ENCODE results near the gene PRKCI. TPM values are rescaled to one million over a fixed set of nuclear protein-coding genes. Genes with fewer than 3 reads are reported as not detected.
"Not testable (repeated sequence)": the region's sequence is repeated elsewhere in the genome, so short reads cannot be mapped to it uniquely, and the experiment has no call there.

PRKCI gene
- polyA plus RNA-seq, 2 of the 4 experiments (the other 2 are of a cell fraction) = 19.2 to 52.6 TPM

DNA sequence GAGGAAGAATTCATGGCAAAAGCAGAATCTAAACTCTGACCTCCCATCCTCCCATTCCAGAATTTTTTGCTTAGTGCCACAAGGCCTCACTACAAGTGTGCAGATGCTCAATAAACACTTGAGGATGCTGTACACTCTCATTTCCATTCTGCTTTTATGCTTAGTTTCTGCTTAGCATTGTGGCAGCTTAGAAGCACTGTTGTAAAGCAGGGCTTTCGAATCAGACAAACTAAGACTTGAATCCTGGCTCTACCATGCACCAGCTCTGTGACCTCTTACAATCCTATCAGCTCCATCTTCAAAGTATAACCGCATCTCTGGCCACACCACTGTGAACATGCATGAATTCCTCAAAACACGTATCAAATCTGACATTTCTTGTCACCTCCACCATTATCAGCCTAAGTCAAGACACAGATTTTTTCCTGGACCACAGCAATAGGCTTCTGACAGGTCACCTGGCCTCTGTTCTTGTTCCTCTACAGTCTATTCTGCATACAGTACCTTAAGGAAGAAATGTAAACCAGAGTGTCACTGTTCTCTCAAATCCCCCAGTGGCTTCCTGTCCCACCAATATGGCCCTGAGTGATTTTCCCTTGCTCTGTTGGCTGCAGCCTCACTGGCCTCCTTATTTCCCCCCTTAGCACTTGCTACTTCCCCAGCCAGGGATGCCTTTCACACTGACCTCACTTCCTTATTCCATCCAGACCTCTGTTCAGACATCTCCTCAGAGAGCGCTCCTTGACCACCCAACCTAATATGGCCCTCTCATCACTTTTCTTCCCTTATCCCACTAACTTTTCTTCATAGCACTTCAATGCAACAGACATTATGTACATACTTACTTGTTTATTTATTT lies 32.6 kb upstream of the PRKCI start:
- Histone ChIP-seq H3K4me3 (no peak overlapping the region), H3K27ac (no peak overlapping the region), H3K9me3 (no peaks in the 10 kb centered on the region), H3K4me2 (peak overlapping the region; percentile 48), H3K4me1 (no peaks in the 10 kb centered on the region)
- CTCF ChIA-PET = interaction anchor here (0.6 to 2.5 kb wide), 8 partner anchors 10 to 145 kb away, joined by 3 to 9 read pairs (median 5); partner anchors contain the start of gene PRKCI
- WGBS (ENCODE audit: missing lambda C conversion rate) = 77% methylated on average over 4 of the region's 4 CpGs
- TF ChIP-seq SMC3 (IDR thresholded peaks at IDR 0.05) = 0 out of 3 replicates have a peak, but pooled peaks have one; percentile 1
- no peak for TF ChIP-seq TP53 (CRISPR knock-in tag; IDR thresholded peaks at IDR 0.05)
- POLR2A ChIA-PET = no interaction called here
- DNase-seq (ENCODE audit: low read depth in 1 of 2, low spot score in 1 of 2) (no peak), FAIRE-seq (no peak), ATAC-seq (peak; percentile 70 to 74)

GRCh38 chr3:170195759-170196158 lies 26.5 kb upstream of the PRKCI start:
- H3K4me2 ChIP-seq; H3K4me1 ChIP-seq; H3K4me3 ChIP-seq; ATAC-seq; DNase-seq (ENCODE audit: low read depth in 1 of 2, low spot score in 1 of 2); FAIRE-seq; CTCF ChIA-PET; H3K27ac ChIP-seq; POLR2A ChIA-PET; H3K9me3 ChIP-seq: not testable (repeated sequence)
- WGBS (ENCODE audit: missing lambda C conversion rate) = 65% methylated on average over 3 of the region's 3 CpGs

DNA sequence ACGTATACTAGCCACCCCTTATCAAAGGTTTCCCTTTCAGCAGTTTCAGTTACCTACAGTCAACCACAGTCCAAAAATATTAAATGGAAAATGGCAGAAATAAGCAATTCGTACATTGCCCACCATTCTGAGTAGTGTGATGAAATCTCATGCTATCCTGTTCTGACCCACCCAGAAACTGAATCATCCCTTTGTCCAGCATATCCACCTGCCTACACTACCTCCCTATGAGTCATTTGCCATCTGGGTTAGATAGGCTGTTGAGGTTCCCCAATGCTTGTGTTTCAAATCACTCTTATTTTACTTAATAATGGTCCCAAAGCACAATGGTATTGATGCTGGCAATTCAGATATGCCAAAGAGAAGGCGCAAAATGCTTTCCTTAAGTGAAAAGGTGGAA lies 25.4 kb upstream of the PRKCI start:
- H3K27ac ChIP-seq = no peak overlapping the region
- WGBS (ENCODE audit: missing lambda C conversion rate) = 86% methylated on average over 3 of the region's 3 CpGs
- POLR2A ChIA-PET = no interaction called here
- H3K9me3 ChIP-seq = no peaks in the 10 kb centered on the region
- no peak overlapping the region for H3K4me3 ChIP-seq
- 0 out of 3 replicates have a peak, but pooled peaks cover 6% of the 10 kb centered on the region for H3K4me1 ChIP-seq
- FAIRE-seq (no peak), ATAC-seq (peak; percentile 48 to 71; a peak in 5 of 6 replicates), DNase-seq (ENCODE audit: low read depth in 1 of 2, low spot score in 1 of 2) (peak in 1 of 2 experiments; percentile 11)
- CTCF ChIA-PET = no interaction called here
- H3K4me2 ChIP-seq = no peak overlapping the region
- no peak for TF ChIP-seq ZFP36 (IDR thresholded peaks at IDR 0.05; ENCODE audit: borderline replicate concordance, partially characterized antibody)
- TF ChIP-seq RARB (CRISPR knock-in tag; IDR thresholded peaks at IDR 0.05) = no peak
- TF ChIP-seq ZC3H11A (IDR thresholded peaks at IDR 0.05) = no peak

GRCh38 chr3:170200987-170201386 lies 21.2 kb upstream of the PRKCI start:
- FAIRE-seq = no peak
- peak in 1 of 2 experiments; percentile 48; a peak in 2 of 6 replicates for ATAC-seq
- H3K4me2 ChIP-seq = no peak overlapping the region
- no peak overlapping the region for H3K4me3 ChIP-seq
- H3K9me3 ChIP-seq = no peaks in the 10 kb centered on the region
- ChIA-PET POLR2A (no interaction called here), CTCF (interaction anchor here (1.1 kb wide), 1 partner anchor 210 kb away, joined by 3 read pairs; no protein-coding TSS in a partner anchor)
- DNase-seq (ENCODE audit: low read depth in 1 of 2, low spot score in 1 of 2) = no peak
- TF ChIP-seq, protein P1, sequence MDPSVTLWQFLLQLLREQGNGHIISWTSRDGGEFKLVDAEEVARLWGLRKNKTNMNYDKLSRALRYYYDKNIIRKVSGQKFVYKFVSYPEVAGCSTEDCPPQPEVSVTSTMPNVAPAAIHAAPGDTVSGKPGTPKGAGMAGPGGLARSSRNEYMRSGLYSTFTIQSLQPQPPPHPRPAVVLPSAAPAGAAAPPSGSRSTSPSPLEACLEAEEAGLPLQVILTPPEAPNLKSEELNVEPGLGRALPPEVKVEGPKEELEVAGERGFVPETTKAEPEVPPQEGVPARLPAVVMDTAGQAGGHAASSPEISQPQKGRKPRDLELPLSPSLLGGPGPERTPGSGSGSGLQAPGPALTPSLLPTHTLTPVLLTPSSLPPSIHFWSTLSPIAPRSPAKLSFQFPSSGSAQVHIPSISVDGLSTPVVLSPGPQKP (IDR thresholded peaks at IDR 0.05; ENCODE audit: low read depth, low read length) = no peak
- TF ChIP-seq POLR2A (IDR thresholded peaks at IDR 0.05; ENCODE audit: low read length) = no peak
- no peak for TF ChIP-seq CEBPB (IDR thresholded peaks at IDR 0.05)
- no peak for TF ChIP-seq FOSB (CRISPR knock-in tag; IDR thresholded peaks at IDR 0.05)
- no peak for TF ChIP-seq HOXA7 (CRISPR knock-in tag; IDR thresholded peaks at IDR 0.05)
- no peak for TF ChIP-seq CHD4 (IDR thresholded peaks at IDR 0.05; ENCODE audit: borderline replicate concordance)
- no peak for TF ChIP-seq HDAC2 (IDR thresholded peaks at IDR 0.05)
- TF ChIP-seq, protein P2, sequence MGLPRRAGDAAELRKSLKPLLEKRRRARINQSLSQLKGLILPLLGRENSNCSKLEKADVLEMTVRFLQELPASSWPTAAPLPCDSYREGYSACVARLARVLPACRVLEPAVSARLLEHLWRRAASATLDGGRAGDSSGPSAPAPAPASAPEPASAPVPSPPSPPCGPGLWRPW (IDR thresholded peaks at IDR 0.05) = no peak
- TF ChIP-seq REST (IDR thresholded peaks at IDR 0.05) = no peak
- no peak for TF ChIP-seq FOSL2 (IDR thresholded peaks at IDR 0.05)
- no peak for TF ChIP-seq FOSL2 (CRISPR knock-in tag; IDR thresholded peaks at IDR 0.05)
- TF ChIP-seq RNF2 (IDR thresholded peaks at IDR 0.05; ENCODE audit: borderline replicate concordance, low read depth) = no peak
- TF ChIP-seq SREBF2 (IDR thresholded peaks at IDR 0.05) = no peak
- 0 out of 3 replicates have a peak, but pooled peaks cover 6% of the 10 kb centered on the region for H3K4me1 ChIP-seq
- H3K27ac ChIP-seq = no peak overlapping the region

Measured in A549 (cell line).